Endometrial microvascular endothelial cells (primary cell): ENCODE results near the gene IQSEC3. TPM values are rescaled to one million over a fixed set of nuclear protein-coding genes. Genes with fewer than 3 reads are reported as not detected.
"Not testable (repeated sequence)": the region's sequence is repeated elsewhere in the genome, so short reads cannot be mapped to it uniquely, and the experiment has no call there.

ENCODE experiments used
- in situ Hi-C: cut with HindIII; loops from 2 replicates; pipeline ENCODE4 v1.10.0; 2017; ENCODE audit warnings: low sequenced_read_pairs, low pct_unique_long_range_greater_than_20kb; ENCODE audit errors: inconsistent ontology term
- total RNA-seq: library from RNA; depleted of rRNA; stranded (reverse); fragments of >200 nt; gene quantifications from one replicate; pipeline ENCODE4 v1.2.3, GENCODE V29; 2015; ENCODE audit errors: inconsistent ontology term

Gene IQSEC3
- not detected for total RNA-seq

- in situ Hi-C loops: not testable (repeated sequence)
Measured at GRCh38 chr12:66428-66781, at the start of gene IQSEC3. TSS of gene IQSEC3 (plus strand) at chr12:66767. CDS start at chr12:66883, 116 bp downstream.

- in situ Hi-C loops: not testable (repeated sequence)
Measured at GRCh38 chr12:17370-18340, 48.9 kb upstream of the IQSEC3 start.

- in situ Hi-C loops: not testable (repeated sequence)
Measured at GRCh38 chr12:18821-19567, 47.6 kb upstream of the IQSEC3 start.

GRCh38 chr12:19906-20305 lies 46.7 kb upstream of the IQSEC3 start:
- in situ Hi-C loops: not testable (repeated sequence)

GRCh38 chr12:20757-21156 lies 45.8 kb upstream of the IQSEC3 start:
- in situ Hi-C loops: no loop called here

GRCh38 chr12:21301-22189 lies 45.0 kb upstream of the IQSEC3 start:
- in situ Hi-C loops: no loop called here

- in situ Hi-C loops: no loop called here
Measured at GRCh38 chr12:22190-22529, 44.4 kb upstream of the IQSEC3 start.

GRCh38 chr12:22530-23201 lies 43.9 kb upstream of the IQSEC3 start:
- in situ Hi-C loops: no loop called here

- in situ Hi-C loops: not testable (repeated sequence)
Measured at GRCh38 chr12:27904-28303, 38.7 kb upstream of the IQSEC3 start.

GRCh38 chr12:38775-39174 lies 27.8 kb upstream of the IQSEC3 start:
- in situ Hi-C loops: not testable (repeated sequence)

- in situ Hi-C loops: not testable (repeated sequence)
Measured at GRCh38 chr12:39555-40265, 26.9 kb upstream of the IQSEC3 start.

GRCh38 chr12:44352-44751 lies 22.2 kb upstream of the IQSEC3 start:
- in situ Hi-C loops: not testable (repeated sequence)

GRCh38 chr12:45235-45990 lies 21.2 kb upstream of the IQSEC3 start:
- in situ Hi-C loops: not testable (repeated sequence)

GRCh38 chr12:45991-46358 lies 20.6 kb upstream of the IQSEC3 start:
- in situ Hi-C loops: not testable (repeated sequence)

- in situ Hi-C loops: not testable (repeated sequence)
Measured at GRCh38 chr12:46542-46941, 20.0 kb upstream of the IQSEC3 start.

GRCh38 chr12:47699-48226 lies 18.8 kb upstream of the IQSEC3 start:
- in situ Hi-C loops: not testable (repeated sequence)

- in situ Hi-C loops: not testable (repeated sequence)
Measured at GRCh38 chr12:49149-49548, 17.4 kb upstream of the IQSEC3 start.
